ENCODE data around the gene PRRC2B. TPM values are rescaled to one million over a fixed set of nuclear protein-coding genes. Genes with fewer than 3 reads are reported as not detected.

PRRC2B gene
- total and polyA plus RNA-seq, 2 of the 8 experiments (the other 6 are each of a cell fraction or from before 2014, with no cell fraction given), result 37.3 to 249 TPM

- Histone ChIP-seq H3K36me3 (ENCODE audit: control insufficient read depth in 2 of 4, insufficient read depth in 4 of 4, low read length in 3 of 4) (peaks cover 14 to 47% (median 36%) of the 10 kb centered on the region in 4 experiments; a peak in 7 of 8 replicates), H3K4me2 (ENCODE audit: insufficient read depth in 1 of 2, low read depth in 2 of 2, low read length in 2 of 2) (no peak overlapping the region), H3K18ac (ENCODE audit: extremely low read depth, low read length) (no peak overlapping the region), H2BK120ac (replicated peaks; ENCODE audit: low read depth, low read length) (no peak overlapping the region), H3K23ac (ENCODE audit: insufficient read length) (no peak overlapping the region), H3K79me1 (ENCODE audit: low read depth, low read length) (0 out of 2 replicates have a peak, but pooled peaks cover 4% of the 10 kb centered on the region), H3K9ac (replicated peaks in 1 of 4; ENCODE audit: extremely low read depth in 1 of 4, low read depth in 3 of 4, low read length in 3 of 4) (no peak overlapping the region), H2BK15ac (ENCODE audit: low read length) (no peak overlapping the region), H3K23me2 (ENCODE audit: low read depth, low read length) (peaks cover 5% of the 10 kb centered on the region; the same call in 1 of the 2 replicates), H3K14ac (ENCODE audit: insufficient read length) (no peak overlapping the region), H2BK12ac (ENCODE audit: low read depth, low read length) (no peak overlapping the region), H3K56ac (replicated peaks; ENCODE audit: insufficient read length, low read depth, low read length) (no peak overlapping the region), H3K9me3 (ENCODE audit: insufficient read depth in 2 of 2, low read depth in 1 of 2, low read length in 1 of 2) (no peaks in the 10 kb centered on the region), H3K4ac (replicated peaks; ENCODE audit: insufficient read length, low read depth, low read length) (no peak overlapping the region), H3K4me1 (replicated peaks in 1 of 4; ENCODE audit: control insufficient read depth in 3 of 4, insufficient read depth in 4 of 4, low read length in 3 of 4) (peaks cover 0 to 8% (median 4%) of the 10 kb centered on the region in 4 experiments; a peak in 6 of 7 replicates), H3K27me3 (replicated peaks in 1 of 4; ENCODE audit: control insufficient read depth in 3 of 4, extremely low read depth in 1 of 4, insufficient read depth in 3 of 4, low read length in 3 of 4) (no peaks in the 10 kb centered on the region), H4K20me1 (replicated peaks in 1 of 2; ENCODE audit: control insufficient read depth in 1 of 2, insufficient read depth in 2 of 2, low read length in 2 of 2) (peaks cover 3 to 6% of the 10 kb centered on the region in 2 experiments), H2AFZ (ENCODE audit: low read length) (no peak overlapping the region), H2BK5ac (ENCODE audit: low read depth, low read length) (no peak overlapping the region), H4K5ac (ENCODE audit: insufficient read length, low read depth, low read length) (no peak overlapping the region), H4K8ac (ENCODE audit: extremely low read depth, insufficient read depth, low read length) (no peak overlapping the region), H3K27ac (ENCODE audit: low read depth, low read length) (no peak overlapping the region), H3K4me3 (ENCODE audit: extremely low read depth in 1 of 4, insufficient read depth in 2 of 4, low read depth in 3 of 4, low read length in 4 of 4) (no peak overlapping the region), H2AK5ac (ENCODE audit: low read depth, low read length) (no peak overlapping the region), H2BK20ac (ENCODE audit: low read length) (no peak overlapping the region), H4K91ac (replicated peaks; ENCODE audit: insufficient read length, low read length) (no peak overlapping the region), H3K79me2 (ENCODE audit: control insufficient read depth in 1 of 2, insufficient read depth in 2 of 2, low read length in 2 of 2) (peaks cover 0 to 6% of the 10 kb centered on the region in 2 experiments; a peak in 1 of 4 replicates)
- ChIA-PET POLR2A (ENCODE audit: partially characterized antibody) (interaction anchor here (0.6 to 5.0 kb wide), 4 partner anchors 10 to 203 kb away, joined by 3 to 22 read pairs (median 8); no protein-coding TSS in a partner anchor), CTCF (ENCODE audit: partially characterized antibody) (interaction anchor here (0.8 to 1.4 kb wide), 3 partner anchors 193 to 215 kb away, joined by 3 to 4 read pairs (median 3); no protein-coding TSS in a partner anchor)
- FAIRE-seq (no peak), DNase-seq (ENCODE audit: low read depth in 1 of 2, low spot score in 2 of 2) (no peak)
- 93% methylated on average over 7 of the region's 7 CpGs; no CpG with 5 or more reads in 1 of the 2 experiments for WGBS, 2 experiments (ENCODE audit: extremely low coverage in 1 of 2, insufficient coverage in 1 of 2, insufficient read length in 1 of 2, insufficient replicate concordance in 2 of 2, low coverage in 1 of 2, low lambda C conversion rate in 2 of 2, missing lambda C conversion rate in 1 of 2)
- TF ChIP-seq SIN3A (conservative IDR thresholded peaks at IDR 0.05 in 1 of 2, IDR thresholded peaks at IDR 0.05 in 1 of 2; ENCODE audit: low read depth in 1 of 2, low read length in 2 of 2) (no peak), HDAC2 (IDR thresholded peaks at IDR 0.05; ENCODE audit: borderline replicate concordance in 1 of 2, low read depth in 2 of 2, low read length in 2 of 2) (no peak), CBX8 (IDR thresholded peaks at IDR 0.05; ENCODE audit: borderline replicate concordance, low read depth, low read length) (no peak), ZNF274 (IDR thresholded peaks at IDR 0.05; ENCODE audit: borderline replicate concordance, extremely low read depth, low read length) (no peak)
Measured at GRCh38 chr9:131528186-131528585, 134.3 kb downstream of the PRRC2B start.

Data from H1 (cell line).